SK-N-SH (cell line): ENCODE results near the gene CRIM1. TPM values are rescaled to one million over a fixed set of nuclear protein-coding genes. Genes with fewer than 3 reads are reported as not detected.
A peak's percentile ranks its signal among the peaks of the same experiment; 100 is the strongest.

ENCODE experiments used
- CTCF ChIA-PET: fragments of 300-600, 350-600 bp; formaldehyde crosslinking; extraction: SDS; loops from one replicate; lab custom pipeline; 2021; lab: Yijun Ruan, JAX
- POLR2A ChIA-PET: fragments of 350-600 bp; sonication (Branson Sonifier 250); formaldehyde crosslinking; extraction: SDS; loops from one replicate; lab custom pipeline; 2020; ENCODE audit warnings: antibody characterized with exemption, inconsistent platforms; lab: Yijun Ruan, JAX
- DNase-seq: peaks from one replicate; pipeline ENCODE4 v3.0.0; 2012
- H2AFZ ChIP-seq: fragments of 200-600 bp; sonication (generic); 2 replicates; pipeline ENCODE4 v1.8.1; 2016; ENCODE audit warnings: antibody characterized with exemption, mild to moderate bottlenecking, low read depth
- H3F3A ChIP-seq: fragments of 200-600 bp; sonication (generic); replicated peaks from 2 replicates; pipeline ENCODE3; 2016; ENCODE audit warnings: antibody characterized with exemption, mild to moderate bottlenecking; ENCODE audit not compliant: insufficient read depth
- H3K27ac ChIP-seq, 2 experiments: fragments of 200-500 bp in 1 of 2; fragments of 200-600 bp in 1 of 2; sonication (Bioruptor generic) in 1 of 2; sonication (generic), shearing (Covaris generic) in 1 of 2; 2 replicates each; pipeline versions ENCODE4 v1.5.1 to v1.6.1; 2014 to 2016; ENCODE audit warnings: low read depth in 2 of 2, inconsistent platforms in 1 of 2, low read length in 1 of 2, mild to moderate bottlenecking in 1 of 2, mixed read lengths in 1 of 2
- H3K27me3 ChIP-seq: fragments of 200-600 bp; sonication (generic), shearing (Covaris generic); 2 replicates; pipeline ENCODE4 v1.6.1; 2016; ENCODE audit warnings: mixed run types; ENCODE audit not compliant: insufficient read depth
- H3K36me3 ChIP-seq, 2 experiments: fragments of 200-500 bp in 1 of 2; fragments of 200-600 bp in 1 of 2; sonication (Bioruptor generic) in 1 of 2; sonication (generic) in 1 of 2; replicated peaks in 1 of 2; 2 replicates each; pipeline versions ENCODE3 to v1.5.1; 2014 to 2016; ENCODE audit warnings: low read length in 1 of 2, mild to moderate bottlenecking in 1 of 2; ENCODE audit not compliant: insufficient read depth in 2 of 2, control insufficient read depth in 1 of 2
- H3K4me1 ChIP-seq, 2 experiments: fragments of 200-500 bp in 1 of 2; fragments of 200-600 bp in 1 of 2; sonication (Bioruptor generic) in 1 of 2; sonication (generic), shearing (Covaris generic) in 1 of 2; 2 replicates each; pipeline versions ENCODE4 v1.5.1 to v1.6.1; 2014 to 2016; ENCODE audit warnings: low read depth in 1 of 2, low read length in 1 of 2, mixed run types in 1 of 2; ENCODE audit not compliant: insufficient read depth in 2 of 2, control insufficient read depth in 1 of 2
- H3K4me2 ChIP-seq: fragments of 200-600 bp; sonication (generic), shearing (Covaris generic); 2 replicates; pipeline ENCODE4 v1.6.1; 2017; ENCODE audit warnings: mixed run types
- H3K4me3 ChIP-seq, 2 experiments: fragments of 200-500 bp in 1 of 2; fragments of 200-600 bp in 1 of 2; sonication (Bioruptor generic) in 1 of 2; sonication (generic), shearing (Covaris generic) in 1 of 2; 2 replicates each; pipeline versions ENCODE4 v1.5.1 to v1.8.1; 2014 to 2016; ENCODE audit warnings: low read depth in 2 of 2, inconsistent platforms in 1 of 2, low read length in 1 of 2, mild to moderate bottlenecking in 1 of 2, mixed read lengths in 1 of 2, moderate library complexity in 1 of 2
- H3K79me2 ChIP-seq: fragments of 200-600 bp; sonication (generic); 2 replicates; pipeline ENCODE4 v1.8.1; 2017; ENCODE audit warnings: mild to moderate bottlenecking; ENCODE audit not compliant: insufficient read depth
- H3K9ac ChIP-seq: fragments of 200-600 bp; sonication (generic); 2 replicates; pipeline ENCODE4 v1.6.1; 2017; ENCODE audit warnings: mixed run types
- H3K9me2 ChIP-seq: fragments of 200-600 bp; sonication (generic); 2 replicates; pipeline ENCODE4 v1.6.1; 2017; ENCODE audit warnings: mixed run types
- H3K9me3 ChIP-seq: fragments of 200-600 bp; sonication (generic); 2 replicates; pipeline ENCODE4 v1.6.1; 2017; ENCODE audit warnings: mixed run types, mild to moderate bottlenecking, moderate library complexity
- H4K20me1 ChIP-seq: fragments of 200-600 bp; sonication (generic); 2 replicates; pipeline ENCODE4 v1.6.1; 2017; ENCODE audit warnings: mild to moderate bottlenecking, mixed run types; ENCODE audit not compliant: insufficient read depth
- EP300 ChIP-seq, 2 experiments: IDR thresholded peaks; 2 replicates each; pipeline versions ENCODE4 v1.4.0 to v1.6.1; 2012; ENCODE audit warnings: borderline replicate concordance in 1 of 2, low read depth in 1 of 2, low read length in 1 of 2
- FOSL2 ChIP-seq: IDR thresholded peaks from 2 replicates; pipeline ENCODE4 v1.4.0; 2012; ENCODE audit warnings: low read depth, mild to moderate bottlenecking, moderate library complexity, borderline replicate concordance
- FOXJ3 ChIP-seq: sonication (generic); formaldehyde crosslinking; IDR thresholded peaks from 2 replicates; pipeline ENCODE4 v1.5.1; 2020; ENCODE audit warnings: mild to moderate bottlenecking, missing genetic modification reagents
- FOXM1 ChIP-seq: IDR thresholded peaks from 2 replicates; pipeline ENCODE4 v1.4.0; 2012; ENCODE audit warnings: low read depth, mild to moderate bottlenecking
- GABPA ChIP-seq: IDR thresholded peaks from 2 replicates; pipeline ENCODE4 v1.4.0; 2012; ENCODE audit warnings: low read depth, mild to moderate bottlenecking
- GATA2 ChIP-seq: sonication (generic); formaldehyde crosslinking; IDR thresholded peaks from 2 replicates; pipeline ENCODE4 v1.5.0; 2020; ENCODE audit warnings: mild to moderate bottlenecking, missing genetic modification reagents
- JUND ChIP-seq: IDR thresholded peaks from 2 replicates; pipeline ENCODE4 v1.4.0; 2012
- MEF2A ChIP-seq: IDR thresholded peaks from 2 replicates; pipeline ENCODE4 v1.4.0; 2012; ENCODE audit warnings: low read depth, borderline replicate concordance
- MXI1 ChIP-seq: IDR thresholded peaks from 2 replicates; pipeline ENCODE4 v1.6.1; 2012; ENCODE audit warnings: mild to moderate bottlenecking, low read depth, low read length, improper control_type of control experiment
- POLR2AphosphoS5 ChIP-seq: IDR thresholded peaks from 2 replicates; pipeline ENCODE4 v1.6.1; 2012; ENCODE audit warnings: low read depth, low read length
- RCOR1 ChIP-seq: fragments of 150-350 bp; IDR thresholded peaks from 2 replicates; pipeline ENCODE4 v1.6.1; 2017; ENCODE audit warnings: antibody characterized with exemption, low read length
- SIN3A ChIP-seq: IDR thresholded peaks from 2 replicates; pipeline ENCODE4 v1.6.1; 2012; ENCODE audit warnings: low read depth, mild to moderate bottlenecking, low read length, moderate library complexity, borderline replicate concordance
- TAF1 ChIP-seq: IDR thresholded peaks from 2 replicates; pipeline ENCODE4 v1.6.1; 2012; ENCODE audit warnings: low read depth, mild to moderate bottlenecking, low read length, moderate library complexity, borderline replicate concordance
- TEAD4 ChIP-seq: IDR thresholded peaks from 2 replicates; pipeline ENCODE4 v1.4.0; 2012; ENCODE audit warnings: mild to moderate bottlenecking, borderline replicate concordance; ENCODE audit not compliant: insufficient read depth
- YY1 ChIP-seq: IDR thresholded peaks from 2 replicates; pipeline ENCODE4 v1.4.0; 2012; ENCODE audit warnings: low read depth, mild to moderate bottlenecking
- WGBS: methylation state at CpG from one replicate; pipeline ENCODE4 v1.1.6; 2017; ENCODE audit warnings: low lambda C conversion rate; 5-methylcytosine and 5-hydroxymethylcytosine counted together
- polyA plus RNA-seq, 3 experiments: library from polyadenylated mRNA; depleted of rRNA; stranded (reverse); fragments of >200 nt; gene quantifications; 2 replicates each; pipeline ENCODE4 v1.2.3, GENCODE V29; 2012
- TF ChIP-seq, protein P1 (sequence below): IDR thresholded peaks from 2 replicates; pipeline ENCODE4 v1.6.1; 2012; ENCODE audit warnings: mild to moderate bottlenecking, low read depth, low read length, moderate library complexity
- TF ChIP-seq, protein P2 (sequence below): fragments of 200-600 bp; sonication (generic); IDR thresholded peaks from 2 replicates; pipeline ENCODE4 v1.6.1; 2017; ENCODE audit warnings: antibody characterized with exemption, mild to moderate bottlenecking, moderate library complexity
- TF ChIP-seq, protein P3 (sequence below): IDR thresholded peaks from 2 replicates; pipeline ENCODE4 v1.4.0; 2012; ENCODE audit warnings: low read depth, borderline replicate concordance
- TF ChIP-seq, protein P4 (sequence below): IDR thresholded peaks from 2 replicates; pipeline ENCODE4; 2012
- TF ChIP-seq, protein P5 (sequence below): IDR thresholded peaks from 2 replicates; pipeline ENCODE4 v1.4.0; 2012; ENCODE audit warnings: low read depth, borderline replicate concordance
- TF ChIP-seq, protein P6 (sequence below): fragments of 150-350 bp; IDR thresholded peaks from 2 replicates; pipeline ENCODE4 v1.6.1; 2017; ENCODE audit warnings: antibody characterized with exemption, low read length, low read depth, borderline replicate concordance
- TF ChIP-seq, protein P7 (sequence below): IDR thresholded peaks from 2 replicates; pipeline ENCODE4 v1.4.0; 2012; ENCODE audit warnings: low read depth

Gene CRIM1
- polyA plus RNA-seq, 1 of the 3 experiments (the other 2 are of a cell fraction), result 244 TPM

DNA sequence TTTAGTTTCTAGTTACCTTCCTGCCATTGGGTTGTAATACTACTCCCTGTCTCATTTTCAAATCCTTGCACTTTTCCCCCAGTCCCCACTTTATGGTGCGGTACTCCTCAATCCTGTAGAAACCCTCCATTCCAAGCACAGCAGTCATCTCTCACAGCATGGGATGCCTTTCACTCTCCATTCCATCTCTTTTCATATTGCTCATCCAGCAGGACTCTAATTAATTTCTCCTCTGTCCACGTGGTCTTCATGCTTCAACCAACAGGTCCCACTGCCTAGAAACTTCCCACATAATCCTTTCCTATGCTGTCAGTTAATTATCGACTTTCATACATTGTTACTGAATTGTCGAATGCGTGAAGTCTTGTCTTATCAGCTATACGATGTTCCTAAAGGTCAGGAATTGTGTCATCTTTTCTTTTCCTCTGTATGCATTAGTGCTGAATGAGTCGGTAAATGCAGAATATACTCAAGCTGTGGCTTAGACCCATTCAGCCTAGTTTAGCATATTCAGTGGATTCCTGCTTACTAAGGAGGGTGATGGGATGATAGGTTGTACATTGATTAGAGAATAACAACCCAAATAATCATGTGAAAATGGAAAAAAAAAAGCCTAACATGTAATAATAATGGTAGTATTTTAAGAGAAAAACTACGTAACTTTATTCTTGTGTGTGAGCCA is 89.7 kb downstream of the CRIM1 start:
- no peaks in the 10 kb centered on the region for H3K9me3 ChIP-seq
- peaks cover 61 to 68% of the 10 kb centered on the region in 2 experiments for H3K36me3 ChIP-seq
- POLR2A ChIA-PET, result no interaction called here
- H3K4me1 ChIP-seq, result peaks cover 6 to 69% of the 10 kb centered on the region in 2 experiments
- H3K9me2 ChIP-seq, result no peaks in the 10 kb centered on the region
- peaks cover 97% of the 10 kb centered on the region for H3K79me2 ChIP-seq
- peaks cover 85% of the 10 kb centered on the region for H3F3A ChIP-seq
- peak overlapping the region in 1 of 2 experiments; percentile 95; a peak in 2 of 4 replicates for H3K27ac ChIP-seq
- no peak overlapping the region; the same call in 1 of the 2 replicates for H3K4me2 ChIP-seq
- 64% methylated on average over 8 of the region's 8 CpGs for WGBS
- DNase-seq, result no peak
- H2AFZ ChIP-seq, result no peak overlapping the region
- no peaks in the 10 kb centered on the region for H3K27me3 ChIP-seq
- H3K4me3 ChIP-seq, result no peak overlapping the region
- CTCF ChIA-PET, result no interaction called here
- H4K20me1 ChIP-seq, result no peaks in the 10 kb centered on the region
- H3K9ac ChIP-seq, result peak overlapping the region; percentile 12; the same call in 1 of the 2 replicates
- TF ChIP-seq GABPA (no peak), EP300 (IDR thresholded peaks at IDR 0.05; ENCODE audit: borderline replicate concordance in 1 of 2, low read depth in 1 of 2, low read length in 1 of 2) (no peak), TAF1 (no peak), JUND (no peak), GATA2 (CRISPR knock-in tag) (no peak), FOXJ3 (no peak), FOXM1 (no peak), RCOR1 (no peak), MXI1 (no peak), FOSL2 (0 out of 2 replicates have a peak, but pooled peaks have one; percentile 17), YY1 (no peak), SIN3A (0 out of 2 replicates have a peak, but pooled peaks have one; percentile 49), MEF2A (no peak), POLR2AphosphoS5 (no peak), TEAD4 (no peak)
- TF ChIP-seq, protein P1, sequence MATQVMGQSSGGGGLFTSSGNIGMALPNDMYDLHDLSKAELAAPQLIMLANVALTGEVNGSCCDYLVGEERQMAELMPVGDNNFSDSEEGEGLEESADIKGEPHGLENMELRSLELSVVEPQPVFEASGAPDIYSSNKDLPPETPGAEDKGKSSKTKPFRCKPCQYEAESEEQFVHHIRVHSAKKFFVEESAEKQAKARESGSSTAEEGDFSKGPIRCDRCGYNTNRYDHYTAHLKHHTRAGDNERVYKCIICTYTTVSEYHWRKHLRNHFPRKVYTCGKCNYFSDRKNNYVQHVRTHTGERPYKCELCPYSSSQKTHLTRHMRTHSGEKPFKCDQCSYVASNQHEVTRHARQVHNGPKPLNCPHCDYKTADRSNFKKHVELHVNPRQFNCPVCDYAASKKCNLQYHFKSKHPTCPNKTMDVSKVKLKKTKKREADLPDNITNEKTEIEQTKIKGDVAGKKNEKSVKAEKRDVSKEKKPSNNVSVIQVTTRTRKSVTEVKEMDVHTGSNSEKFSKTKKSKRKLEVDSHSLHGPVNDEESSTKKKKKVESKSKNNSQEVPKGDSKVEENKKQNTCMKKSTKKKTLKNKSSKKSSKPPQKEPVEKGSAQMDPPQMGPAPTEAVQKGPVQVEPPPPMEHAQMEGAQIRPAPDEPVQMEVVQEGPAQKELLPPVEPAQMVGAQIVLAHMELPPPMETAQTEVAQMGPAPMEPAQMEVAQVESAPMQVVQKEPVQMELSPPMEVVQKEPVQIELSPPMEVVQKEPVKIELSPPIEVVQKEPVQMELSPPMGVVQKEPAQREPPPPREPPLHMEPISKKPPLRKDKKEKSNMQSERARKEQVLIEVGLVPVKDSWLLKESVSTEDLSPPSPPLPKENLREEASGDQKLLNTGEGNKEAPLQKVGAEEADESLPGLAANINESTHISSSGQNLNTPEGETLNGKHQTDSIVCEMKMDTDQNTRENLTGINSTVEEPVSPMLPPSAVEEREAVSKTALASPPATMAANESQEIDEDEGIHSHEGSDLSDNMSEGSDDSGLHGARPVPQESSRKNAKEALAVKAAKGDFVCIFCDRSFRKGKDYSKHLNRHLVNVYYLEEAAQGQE, result no peak
- TF ChIP-seq, protein P2, sequence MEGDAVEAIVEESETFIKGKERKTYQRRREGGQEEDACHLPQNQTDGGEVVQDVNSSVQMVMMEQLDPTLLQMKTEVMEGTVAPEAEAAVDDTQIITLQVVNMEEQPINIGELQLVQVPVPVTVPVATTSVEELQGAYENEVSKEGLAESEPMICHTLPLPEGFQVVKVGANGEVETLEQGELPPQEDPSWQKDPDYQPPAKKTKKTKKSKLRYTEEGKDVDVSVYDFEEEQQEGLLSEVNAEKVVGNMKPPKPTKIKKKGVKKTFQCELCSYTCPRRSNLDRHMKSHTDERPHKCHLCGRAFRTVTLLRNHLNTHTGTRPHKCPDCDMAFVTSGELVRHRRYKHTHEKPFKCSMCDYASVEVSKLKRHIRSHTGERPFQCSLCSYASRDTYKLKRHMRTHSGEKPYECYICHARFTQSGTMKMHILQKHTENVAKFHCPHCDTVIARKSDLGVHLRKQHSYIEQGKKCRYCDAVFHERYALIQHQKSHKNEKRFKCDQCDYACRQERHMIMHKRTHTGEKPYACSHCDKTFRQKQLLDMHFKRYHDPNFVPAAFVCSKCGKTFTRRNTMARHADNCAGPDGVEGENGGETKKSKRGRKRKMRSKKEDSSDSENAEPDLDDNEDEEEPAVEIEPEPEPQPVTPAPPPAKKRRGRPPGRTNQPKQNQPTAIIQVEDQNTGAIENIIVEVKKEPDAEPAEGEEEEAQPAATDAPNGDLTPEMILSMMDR, result no peak
- TF ChIP-seq, protein P3, sequence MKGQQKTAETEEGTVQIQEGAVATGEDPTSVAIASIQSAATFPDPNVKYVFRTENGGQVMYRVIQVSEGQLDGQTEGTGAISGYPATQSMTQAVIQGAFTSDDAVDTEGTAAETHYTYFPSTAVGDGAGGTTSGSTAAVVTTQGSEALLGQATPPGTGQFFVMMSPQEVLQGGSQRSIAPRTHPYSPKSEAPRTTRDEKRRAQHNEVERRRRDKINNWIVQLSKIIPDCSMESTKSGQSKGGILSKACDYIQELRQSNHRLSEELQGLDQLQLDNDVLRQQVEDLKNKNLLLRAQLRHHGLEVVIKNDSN, result peak; percentile 50; the same call in 1 of the 2 replicates
- TF ChIP-seq, protein P4, sequence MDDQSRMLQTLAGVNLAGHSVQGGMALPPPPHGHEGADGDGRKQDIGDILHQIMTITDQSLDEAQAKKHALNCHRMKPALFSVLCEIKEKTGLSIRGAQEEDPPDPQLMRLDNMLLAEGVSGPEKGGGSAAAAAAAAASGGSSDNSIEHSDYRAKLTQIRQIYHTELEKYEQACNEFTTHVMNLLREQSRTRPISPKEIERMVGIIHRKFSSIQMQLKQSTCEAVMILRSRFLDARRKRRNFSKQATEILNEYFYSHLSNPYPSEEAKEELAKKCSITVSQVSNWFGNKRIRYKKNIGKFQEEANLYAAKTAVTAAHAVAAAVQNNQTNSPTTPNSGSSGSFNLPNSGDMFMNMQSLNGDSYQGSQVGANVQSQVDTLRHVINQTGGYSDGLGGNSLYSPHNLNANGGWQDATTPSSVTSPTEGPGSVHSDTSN, result 0 out of 2 replicates have a peak, but pooled peaks have one; percentile 18
- TF ChIP-seq, protein P5, sequence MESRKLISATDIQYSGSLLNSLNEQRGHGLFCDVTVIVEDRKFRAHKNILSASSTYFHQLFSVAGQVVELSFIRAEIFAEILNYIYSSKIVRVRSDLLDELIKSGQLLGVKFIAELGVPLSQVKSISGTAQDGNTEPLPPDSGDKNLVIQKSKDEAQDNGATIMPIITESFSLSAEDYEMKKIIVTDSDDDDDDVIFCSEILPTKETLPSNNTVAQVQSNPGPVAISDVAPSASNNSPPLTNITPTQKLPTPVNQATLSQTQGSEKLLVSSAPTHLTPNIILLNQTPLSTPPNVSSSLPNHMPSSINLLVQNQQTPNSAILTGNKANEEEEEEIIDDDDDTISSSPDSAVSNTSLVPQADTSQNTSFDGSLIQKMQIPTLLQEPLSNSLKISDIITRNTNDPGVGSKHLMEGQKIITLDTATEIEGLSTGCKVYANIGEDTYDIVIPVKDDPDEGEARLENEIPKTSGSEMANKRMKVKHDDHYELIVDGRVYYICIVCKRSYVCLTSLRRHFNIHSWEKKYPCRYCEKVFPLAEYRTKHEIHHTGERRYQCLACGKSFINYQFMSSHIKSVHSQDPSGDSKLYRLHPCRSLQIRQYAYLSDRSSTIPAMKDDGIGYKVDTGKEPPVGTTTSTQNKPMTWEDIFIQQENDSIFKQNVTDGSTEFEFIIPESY, result no peak
- TF ChIP-seq, protein P6, sequence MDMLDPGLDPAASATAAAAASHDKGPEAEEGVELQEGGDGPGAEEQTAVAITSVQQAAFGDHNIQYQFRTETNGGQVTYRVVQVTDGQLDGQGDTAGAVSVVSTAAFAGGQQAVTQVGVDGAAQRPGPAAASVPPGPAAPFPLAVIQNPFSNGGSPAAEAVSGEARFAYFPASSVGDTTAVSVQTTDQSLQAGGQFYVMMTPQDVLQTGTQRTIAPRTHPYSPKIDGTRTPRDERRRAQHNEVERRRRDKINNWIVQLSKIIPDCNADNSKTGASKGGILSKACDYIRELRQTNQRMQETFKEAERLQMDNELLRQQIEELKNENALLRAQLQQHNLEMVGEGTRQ, result no peak
- TF ChIP-seq, protein P7, sequence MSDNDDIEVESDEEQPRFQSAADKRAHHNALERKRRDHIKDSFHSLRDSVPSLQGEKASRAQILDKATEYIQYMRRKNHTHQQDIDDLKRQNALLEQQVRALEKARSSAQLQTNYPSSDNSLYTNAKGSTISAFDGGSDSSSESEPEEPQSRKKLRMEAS, result no peak
